Peyer's patch (tissue), 4 donors: ENCODE measurements around the gene CECR2. TPM values are rescaled to one million over a fixed set of nuclear protein-coding genes. Genes with fewer than 3 reads are reported as not detected.

Source experiments
- DNase-seq, 3 donors: peaks; one replicate each; pipeline ENCODE4 v3.0.0-alpha.2; 2017 to 2019
- H3K27ac ChIP-seq, 4 donors: fragments of 200-600 bp; sonication (generic); one replicate each; pipeline ENCODE4 v1.5.1; 2016 to 2019
- H3K27me3 ChIP-seq, 2 donors: fragments of 200-600 bp; sonication (generic); one replicate each; pipeline ENCODE4 v1.5.1; 2019
- H3K36me3 ChIP-seq, 3 donors: fragments of 200-600 bp; sonication (generic); one replicate each; pipeline ENCODE4 v1.5.1; 2016 to 2019
- H3K4me1 ChIP-seq, 4 donors: fragments of 200-600 bp; sonication (generic); one replicate each; pipeline ENCODE4 v1.5.1; 2016 to 2019
- H3K4me3 ChIP-seq, 4 donors: fragments of 200-600 bp; sonication (generic); 1 replicate in 3 of 4; 2 replicates in 1 of 4; pipeline ENCODE4 v1.5.1; 2016 to 2019; ENCODE audit warnings: mild to moderate bottlenecking in 1 of 4
- H3K9me3 ChIP-seq, 4 donors: fragments of 200-600 bp; sonication (generic); one replicate each; pipeline ENCODE4 v1.5.1; 2016 to 2019; ENCODE audit warnings: mild to moderate bottlenecking in 1 of 4
- POLR2A ChIP-seq, 2 donors: fragments of 450-650 bp; IDR thresholded peaks; one replicate each; pipeline ENCODE4 v1.5.1; 2017; ENCODE audit warnings: antibody characterized with exemption in 2 of 2, mild to moderate bottlenecking in 2 of 2, moderate library complexity in 2 of 2
- total RNA-seq, 4 donors: library from RNA; depleted of rRNA; stranded (reverse); fragments of >200 nt; gene quantifications; one replicate each; pipeline ENCODE4 v1.1.0, GENCODE V29; 2016
- TF ChIP-seq, protein P1 (sequence below), 6 experiments: fragments of 450-650 bp in 4 of 6; fragments of 200-600 bp in 2 of 6; sonication (generic) in 1 of 6; IDR thresholded peaks; one replicate each; pipeline ENCODE4 v1.5.1; 2017 to 2019; ENCODE audit warnings: antibody characterized with exemption in 6 of 6, mild to moderate bottlenecking in 3 of 6, moderate library complexity in 1 of 6

Gene CECR2
- total RNA-seq, 4 donors from 2014 or later: 0.18 to 5.0 (median 0.69) TPM

DNA sequence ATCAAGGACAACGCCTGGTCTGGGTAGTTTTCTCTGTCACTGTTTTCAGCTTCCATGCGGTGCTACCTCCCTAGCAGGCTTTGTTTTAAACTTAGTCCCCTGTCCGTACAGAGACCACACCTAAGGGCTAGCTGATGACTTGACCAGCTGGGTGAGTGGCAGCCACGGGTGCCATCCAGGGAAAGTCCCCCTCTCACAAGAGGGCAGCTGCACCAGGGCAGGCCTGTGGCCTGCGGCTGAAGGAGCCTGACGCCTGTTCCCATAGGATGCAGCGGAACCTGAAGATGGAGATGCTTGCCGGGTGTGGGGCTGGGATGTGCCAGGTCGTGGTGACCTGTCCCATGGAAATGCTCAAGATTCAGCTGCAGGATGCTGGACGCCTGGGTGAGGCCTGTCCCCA, 213.9 kb downstream of the CECR2 start:
- TF ChIP-seq POLR2A (IDR thresholded peaks at IDR 0.05): no peak
- TF ChIP-seq, protein P1, sequence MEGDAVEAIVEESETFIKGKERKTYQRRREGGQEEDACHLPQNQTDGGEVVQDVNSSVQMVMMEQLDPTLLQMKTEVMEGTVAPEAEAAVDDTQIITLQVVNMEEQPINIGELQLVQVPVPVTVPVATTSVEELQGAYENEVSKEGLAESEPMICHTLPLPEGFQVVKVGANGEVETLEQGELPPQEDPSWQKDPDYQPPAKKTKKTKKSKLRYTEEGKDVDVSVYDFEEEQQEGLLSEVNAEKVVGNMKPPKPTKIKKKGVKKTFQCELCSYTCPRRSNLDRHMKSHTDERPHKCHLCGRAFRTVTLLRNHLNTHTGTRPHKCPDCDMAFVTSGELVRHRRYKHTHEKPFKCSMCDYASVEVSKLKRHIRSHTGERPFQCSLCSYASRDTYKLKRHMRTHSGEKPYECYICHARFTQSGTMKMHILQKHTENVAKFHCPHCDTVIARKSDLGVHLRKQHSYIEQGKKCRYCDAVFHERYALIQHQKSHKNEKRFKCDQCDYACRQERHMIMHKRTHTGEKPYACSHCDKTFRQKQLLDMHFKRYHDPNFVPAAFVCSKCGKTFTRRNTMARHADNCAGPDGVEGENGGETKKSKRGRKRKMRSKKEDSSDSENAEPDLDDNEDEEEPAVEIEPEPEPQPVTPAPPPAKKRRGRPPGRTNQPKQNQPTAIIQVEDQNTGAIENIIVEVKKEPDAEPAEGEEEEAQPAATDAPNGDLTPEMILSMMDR (IDR thresholded peaks at IDR 0.05): no peak

DNA sequence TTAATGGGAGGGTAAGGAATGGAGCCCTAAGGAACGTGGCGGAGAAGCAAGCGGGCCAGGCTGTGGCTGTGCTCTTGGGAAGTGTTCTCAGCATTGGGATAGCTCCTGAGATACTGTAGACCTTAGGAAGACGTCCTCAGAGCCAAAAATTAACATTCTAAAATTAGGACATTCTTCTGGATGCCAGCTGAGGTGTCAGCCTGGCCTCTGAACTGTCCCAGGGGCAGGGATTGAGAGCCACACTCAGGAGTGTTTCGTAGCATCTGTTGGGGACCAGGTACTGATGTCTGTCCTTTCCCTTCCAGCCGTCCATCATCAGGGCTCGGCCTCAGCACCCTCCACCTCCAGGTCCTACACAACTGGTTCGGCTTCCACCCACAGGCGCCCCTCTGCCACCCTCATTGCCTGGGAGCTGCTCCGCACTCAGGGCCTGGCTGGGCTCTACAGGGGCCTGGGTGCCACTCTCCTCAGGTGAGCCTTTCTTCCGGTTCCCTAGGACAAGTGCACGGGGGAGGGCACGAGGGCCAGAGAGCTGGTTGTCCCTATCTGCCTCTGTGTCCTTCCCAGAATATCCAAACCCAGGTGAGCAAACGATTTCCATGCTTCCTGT, 217.7 kb downstream of the CECR2 start:
- peaks cover 0 to 14% (median 0%) of the 10 kb centered on the region in 3 donors for H3K36me3 ChIP-seq
- H3K27me3 ChIP-seq: no peaks in the 10 kb centered on the region
- no peak for DNase-seq
- no peaks in the 10 kb centered on the region for H3K4me1 ChIP-seq
- H3K27ac ChIP-seq: no peak overlapping the region
- no peaks in the 10 kb centered on the region for H3K9me3 ChIP-seq
- no peak overlapping the region for H3K4me3 ChIP-seq
- TF ChIP-seq, protein P1 (IDR thresholded peaks at IDR 0.05): no peak
- TF ChIP-seq POLR2A (IDR thresholded peaks at IDR 0.05): no peak

More for the DNA sequence above, 213.9 kb downstream of the CECR2 start:
- DNase-seq: no peak
- no peak overlapping the region for H3K27ac ChIP-seq
- H3K4me1 ChIP-seq: no peaks in the 10 kb centered on the region
- H3K36me3 ChIP-seq: no peaks in the 10 kb centered on the region
- no peak overlapping the region for H3K4me3 ChIP-seq
- H3K27me3 ChIP-seq: no peaks in the 10 kb centered on the region
- no peaks in the 10 kb centered on the region for H3K9me3 ChIP-seq

DNA sequence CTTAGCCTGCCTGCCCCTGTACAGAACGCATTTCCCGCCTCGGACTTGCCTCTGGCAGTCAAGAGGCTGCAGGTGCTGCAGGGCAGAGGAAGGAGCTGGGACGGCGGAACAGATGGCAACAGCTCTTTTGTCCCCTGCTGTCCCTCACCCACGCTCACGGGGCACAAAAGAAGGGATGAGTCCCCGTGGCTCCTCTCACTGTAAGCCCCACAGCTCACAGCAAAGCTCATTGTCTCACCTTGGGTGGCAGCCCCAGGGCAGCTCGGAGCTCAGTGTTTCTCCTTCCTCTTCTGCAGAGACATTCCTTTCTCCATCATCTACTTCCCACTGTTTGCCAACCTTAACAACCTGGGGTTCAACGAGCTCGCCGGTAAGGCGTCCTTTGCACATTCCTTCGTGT, 218.4 kb downstream of the CECR2 start:
- TF ChIP-seq POLR2A (IDR thresholded peaks at IDR 0.05): no peak
- TF ChIP-seq, protein P1 (IDR thresholded peaks at IDR 0.05): no peak
- H3K9me3 ChIP-seq: no peaks in the 10 kb centered on the region
- no peak overlapping the region for H3K4me3 ChIP-seq
- DNase-seq: no peak
- no peaks in the 10 kb centered on the region for H3K4me1 ChIP-seq
- H3K27ac ChIP-seq: no peak overlapping the region
- no peaks in the 10 kb centered on the region for H3K27me3 ChIP-seq
- peaks cover 0 to 21% (median 0%) of the 10 kb centered on the region in 3 donors for H3K36me3 ChIP-seq

DNA sequence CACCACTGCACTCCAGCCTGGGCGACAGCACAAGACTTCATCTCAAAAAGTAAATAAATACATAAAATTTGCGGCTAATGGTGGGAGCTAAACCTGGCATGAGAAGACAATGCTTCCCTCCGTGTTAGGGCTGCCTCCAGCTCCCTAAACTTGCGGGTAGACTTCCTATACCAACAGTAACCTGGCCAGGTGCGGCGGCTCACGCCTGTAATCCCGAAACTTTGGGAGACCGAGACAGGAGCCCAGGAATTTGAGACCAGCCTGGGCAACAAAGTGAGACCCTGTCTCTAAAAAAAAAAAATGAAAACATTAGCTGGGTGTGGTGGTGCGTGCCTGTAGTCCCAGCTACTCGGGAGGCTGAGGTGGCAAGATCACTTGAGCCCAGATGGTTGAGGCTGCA, 219.3 kb downstream of the CECR2 start:
- Histone ChIP-seq H3K4me1 (no peaks in the 10 kb centered on the region), H3K9me3 (no peaks in the 10 kb centered on the region), H3K27ac (no peak overlapping the region), H3K4me3 (no peak overlapping the region), H3K27me3 (no peaks in the 10 kb centered on the region), H3K36me3 (peaks cover 0 to 31% (median 0%) of the 10 kb centered on the region in 3 donors)
- no peak for TF ChIP-seq POLR2A (IDR thresholded peaks at IDR 0.05)
- TF ChIP-seq, protein P1 (IDR thresholded peaks at IDR 0.05): no peak
- DNase-seq: no peak

DNA sequence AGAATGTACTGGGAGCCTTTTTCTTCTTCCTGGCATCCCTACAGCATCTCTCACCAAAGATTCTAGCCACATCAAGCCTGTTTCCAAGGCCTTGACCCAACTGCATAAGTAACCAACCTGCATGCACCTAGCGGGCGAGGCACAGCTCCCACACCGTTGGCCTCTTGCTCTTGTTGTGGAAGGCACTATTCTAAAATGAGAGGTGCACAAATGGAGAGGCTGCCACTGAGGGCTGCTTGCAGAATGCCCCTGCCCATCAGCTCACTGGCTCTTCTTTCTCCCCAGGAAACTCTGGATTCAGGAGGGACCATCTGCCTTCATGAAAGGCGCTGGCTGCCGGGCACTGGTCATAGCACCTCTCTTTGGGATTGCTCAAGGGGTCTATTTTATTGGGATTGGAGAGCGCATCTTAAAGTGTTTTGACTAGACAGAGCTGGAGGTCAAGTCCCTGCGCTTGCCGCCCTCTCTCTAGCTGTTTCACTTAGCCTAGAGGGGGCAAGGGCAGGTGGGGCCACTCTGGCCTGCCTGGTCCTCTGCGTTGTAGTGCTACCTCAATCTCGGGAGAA, 220.6 kb downstream of the CECR2 start:
- no peak for TF ChIP-seq POLR2A (IDR thresholded peaks at IDR 0.05)
- TF ChIP-seq, protein P1 (IDR thresholded peaks at IDR 0.05): no peak
- no peak overlapping the region for H3K4me3 ChIP-seq
- no peaks in the 10 kb centered on the region for H3K27me3 ChIP-seq
- no peak overlapping the region for H3K27ac ChIP-seq
- no peak for DNase-seq
- peaks cover 0 to 44% (median 0%) of the 10 kb centered on the region in 3 donors for H3K36me3 ChIP-seq
- H3K4me1 ChIP-seq: no peaks in the 10 kb centered on the region
- no peaks in the 10 kb centered on the region for H3K9me3 ChIP-seq
